T-cell (primary cell): ENCODE data around the gene LRP6. TPM values are rescaled to one million over a fixed set of nuclear protein-coding genes. Genes with fewer than 3 reads are reported as not detected.

Experiments used
- ATAC-seq, 4 experiments: fragments of 200-7000 bp in 3 of 4; fragments of 150-1000 bp in 1 of 4; cut with Tn5 transposase; replicated peaks in 1 of 4; 1 replicate in 3 of 4; 2 replicates in 1 of 4; pipeline ENCODE4 v1.10.0; 2021; ENCODE audit warnings: moderate library complexity in 3 of 4, mild to moderate bottlenecking in 2 of 4, moderate number of reproducible peaks in 1 of 4
- CTCF ChIA-PET, 2 donors: fragments of 300-600 bp; sonication (Branson Sonifier 250); formaldehyde crosslinking; loops; one replicate each; lab custom pipeline; 2022; ENCODE audit warnings: antibody characterized with exemption in 2 of 2; lab: Charles Lee
- POLR2A ChIA-PET, 2 donors: fragments of 300-600 bp; sonication (Branson Sonifier 250); formaldehyde crosslinking; loops; one replicate each; lab custom pipeline; 2022; ENCODE audit warnings: antibody characterized with exemption in 2 of 2; lab: Charles Lee
- DNase-seq, 35 experiments: peaks; one replicate each; pipeline versions ENCODE4 v3.0.0 to v3.0.0-alpha.2; 2013 to 2023
- H3K27ac ChIP-seq: one replicate; pipeline ENCODE4 v1.5.1; 2013; ENCODE audit warnings: low read length
- H3K27me3 ChIP-seq, 2 experiments: replicated peaks in 1 of 2; 1 replicate in 1 of 2; 2 replicates in 1 of 2; pipeline versions ENCODE4 v1.6.1 to v1.7.0; 2013; ENCODE audit warnings: low read length in 1 of 2, mixed read lengths in 1 of 2; ENCODE audit not compliant: control insufficient read depth in 2 of 2, insufficient read depth in 2 of 2; ENCODE audit errors: extremely low read depth in 1 of 2
- H3K36me3 ChIP-seq, 2 donors: 1 replicate in 1 of 2; 2 replicates in 1 of 2; pipeline versions ENCODE4 v1.6.1 to v1.7.0; 2013; ENCODE audit warnings: low read length in 1 of 2; ENCODE audit not compliant: control insufficient read depth in 2 of 2, insufficient read depth in 1 of 2; ENCODE audit errors: extremely low read depth in 1 of 2
- H3K4me1 ChIP-seq, 2 experiments: 1 replicate in 1 of 2; 2 replicates in 1 of 2; pipeline versions ENCODE4 v1.6.1 to v1.7.0; 2013; ENCODE audit warnings: low read length in 2 of 2, mixed read lengths in 1 of 2; ENCODE audit not compliant: insufficient read depth in 2 of 2, control insufficient read depth in 1 of 2; ENCODE audit errors: extremely low read depth in 1 of 2
- H3K4me3 ChIP-seq, 2 donors: 1 replicate in 1 of 2; 2 replicates in 1 of 2; pipeline versions ENCODE4 v1.5.1 to v1.7.0; 2013; ENCODE audit warnings: mild to moderate bottlenecking in 2 of 2, low read length in 1 of 2, moderate library complexity in 1 of 2; ENCODE audit not compliant: control insufficient read depth in 1 of 2; ENCODE audit errors: extremely low read depth in 1 of 2
- H3K9me3 ChIP-seq: 2 replicates; pipeline ENCODE4 v1.7.0; 2013
- H3K27ac Mint-ChIP-seq, 2 donors: one replicate each; pipeline ENCODE4 v1.8.0; 2020 to 2021; ENCODE audit warnings: mild to moderate bottlenecking in 2 of 2, mixed read lengths in 2 of 2
- H3K27me3 Mint-ChIP-seq, 2 donors: one replicate each; pipeline ENCODE4 v1.8.0; 2021 to 2022; ENCODE audit warnings: mixed read lengths in 2 of 2
- H3K36me3 Mint-ChIP-seq: one replicate; pipeline ENCODE4 v1.8.0; 2021; ENCODE audit warnings: mixed read lengths
- H3K4me1 Mint-ChIP-seq, 3 donors: one replicate each; pipeline ENCODE4 v1.8.0; 2020 to 2022; ENCODE audit warnings: mixed read lengths in 3 of 3, mild to moderate bottlenecking in 1 of 3
- H3K4me3 Mint-ChIP-seq, 3 donors: one replicate each; pipeline ENCODE4 v1.8.0; 2020 to 2022; ENCODE audit warnings: mild to moderate bottlenecking in 3 of 3, mixed read lengths in 3 of 3, moderate library complexity in 3 of 3
- H3K9me3 Mint-ChIP-seq, 3 donors: one replicate each; pipeline ENCODE4 v1.8.0; 2020 to 2022; ENCODE audit warnings: mixed read lengths in 3 of 3
- WGBS: methylation state at CpG from one replicate; pipeline ENCODE4 v1.1.5; 2013; ENCODE audit warnings: missing lambda C conversion rate; ENCODE audit not compliant: insufficient coverage; 5-methylcytosine and 5-hydroxymethylcytosine counted together
- total RNA-seq, 35 experiments: library from RNA in 6 of 35; stranded (reverse) in 6 of 35; fragments of 120-200 nt in 1 of 35; gene quantifications; one replicate each; pipeline versions ENCODE4 v1.2.1 to v1.2.4 and lab custom pipeline; 2013 to 2026

LRP6 gene
- total RNA-seq, 5 donors from 2014 or later (not counting 1 experiment from before 2014, with no cell fraction given), result 4.9 to 8.7 (median 6.3) TPM

DNA sequence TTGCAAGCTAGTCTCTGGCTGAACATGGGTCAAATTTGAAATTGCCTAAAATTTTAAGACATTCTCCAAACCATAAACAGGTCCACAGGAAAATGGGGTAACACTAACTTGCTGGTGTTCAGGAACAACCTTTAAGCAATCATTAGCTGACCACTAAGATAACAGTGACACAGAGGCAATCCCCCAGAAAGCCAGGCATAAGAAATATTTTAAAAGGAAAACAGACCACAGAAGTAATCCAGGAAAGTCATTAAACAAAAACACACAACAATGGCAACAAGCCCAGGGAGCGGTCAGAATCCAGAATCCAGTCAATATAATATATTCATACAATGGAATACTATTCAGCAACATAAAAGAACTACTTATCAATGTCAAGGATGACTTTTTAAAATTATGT, 59.1 kb downstream of the LRP6 start:
- POLR2A ChIA-PET, result no interaction called here
- Mint-ChIP-seq H3K9me3 (no peaks in the 10 kb centered on the region), H3K36me3 (peaks cover 5% of the 10 kb centered on the region), H3K4me3 (no peak overlapping the region), H3K27me3 (peaks cover 0 to 7% of the 10 kb centered on the region in 2 donors), H3K27ac (no peak overlapping the region), H3K4me1 (peaks cover 16 to 20% (median 19%) of the 10 kb centered on the region in 3 donors)
- Histone ChIP-seq H3K4me3 (no peak overlapping the region), H3K36me3 (no peaks in the 10 kb centered on the region), H3K4me1 (peaks cover 0 to 4% of the 10 kb centered on the region in 2 experiments), H3K27ac (no peak overlapping the region), H3K9me3 (no peaks in the 10 kb centered on the region), H3K27me3 (peaks cover 0 to 10% of the 10 kb centered on the region in 2 experiments)
- CTCF ChIA-PET, result no interaction called here
- no peak for DNase-seq
- WGBS, result no CpG with 5 or more reads among the region's 1 CpG
- no peak for ATAC-seq

GRCh38 chr12:12206776-12207388, 60.0 kb downstream of the LRP6 start:
- H3K4me1 Mint-ChIP-seq, result peaks cover 16 to 20% (median 17%) of the 10 kb centered on the region in 3 donors
- POLR2A ChIA-PET, result no interaction called here
- Histone ChIP-seq H3K36me3 (no peaks in the 10 kb centered on the region), H3K9me3 (no peaks in the 10 kb centered on the region), H3K27ac (no peak overlapping the region), H3K4me3 (no peak overlapping the region), H3K4me1 (peaks cover 0 to 4% of the 10 kb centered on the region in 2 experiments), H3K27me3 (peaks cover 0 to 13% of the 10 kb centered on the region in 2 experiments)
- 93% methylated on average over 3 of the region's 5 CpGs for WGBS
- peaks cover 13% of the 10 kb centered on the region for H3K36me3 Mint-ChIP-seq
- DNase-seq, result no peak
- no peaks in the 10 kb centered on the region for H3K9me3 Mint-ChIP-seq
- H3K27me3 Mint-ChIP-seq, result peaks cover 0 to 9% of the 10 kb centered on the region in 2 donors
- H3K4me3 Mint-ChIP-seq, result no peak overlapping the region
- ATAC-seq, result no peak
- CTCF ChIA-PET, result no interaction called here
- H3K27ac Mint-ChIP-seq, result no peak overlapping the region

- peaks cover 0 to 9% of the 10 kb centered on the region in 2 donors for H3K27me3 Mint-ChIP-seq
- no peak for ATAC-seq
Measured at GRCh38 chr12:12202747-12203146, 64.1 kb downstream of the LRP6 start.

DNA sequence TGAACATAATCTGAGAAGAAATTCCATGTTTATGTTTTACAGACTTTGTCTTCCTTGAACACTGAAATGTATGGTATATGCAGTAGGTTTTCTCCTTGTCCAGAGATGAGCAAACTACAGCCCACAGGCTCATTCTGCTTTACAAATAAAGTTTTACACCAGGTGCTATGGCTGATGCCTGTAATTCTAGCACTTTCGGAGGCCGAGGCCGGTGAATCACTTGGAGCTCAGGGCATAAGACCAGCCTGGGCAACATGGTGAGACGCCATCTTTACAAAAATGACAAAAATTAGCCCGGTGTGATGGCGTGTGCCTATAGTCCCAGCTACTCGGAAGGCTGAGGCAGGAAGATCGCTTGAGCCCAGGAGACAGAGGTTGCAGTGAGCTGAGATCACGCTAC, 64.7 kb downstream of the LRP6 start:
- peaks cover 5 to 11% (median 6%) of the 10 kb centered on the region in 3 donors for H3K9me3 Mint-ChIP-seq
- H3K27ac ChIP-seq, result no peak overlapping the region
- WGBS, result 95% methylated on average over 8 of the region's 9 CpGs
- CTCF ChIA-PET, result no interaction called here
- no peaks in the 10 kb centered on the region for H3K4me1 Mint-ChIP-seq
- POLR2A ChIA-PET, result no interaction called here
- H3K4me1 ChIP-seq, result no peaks in the 10 kb centered on the region
- peaks cover 0 to 9% of the 10 kb centered on the region in 2 donors for H3K27me3 Mint-ChIP-seq
- H3K27me3 ChIP-seq, result peaks cover 0 to 15% of the 10 kb centered on the region in 2 experiments
- no peaks in the 10 kb centered on the region for H3K36me3 ChIP-seq
- H3K9me3 ChIP-seq, result no peaks in the 10 kb centered on the region
- ATAC-seq, result no peak
- no peak for DNase-seq
- H3K4me3 Mint-ChIP-seq, result no peak overlapping the region
- no peak overlapping the region for H3K27ac Mint-ChIP-seq
- H3K4me3 ChIP-seq, result no peak overlapping the region
- H3K36me3 Mint-ChIP-seq, result peaks cover 40% of the 10 kb centered on the region

More at GRCh38 chr12:12202747-12203146, 64.1 kb downstream of the LRP6 start:
- Histone ChIP-seq H3K36me3 (no peaks in the 10 kb centered on the region), H3K9me3 (no peaks in the 10 kb centered on the region), H3K4me1 (no peaks in the 10 kb centered on the region), H3K27me3 (peaks cover 0 to 15% of the 10 kb centered on the region in 2 experiments), H3K27ac (no peak overlapping the region), H3K4me3 (no peak overlapping the region)
- Mint-ChIP-seq H3K36me3 (peaks cover 40% of the 10 kb centered on the region), H3K9me3 (peaks cover 4 to 10% (median 5%) of the 10 kb centered on the region in 3 donors), H3K4me3 (no peak overlapping the region), H3K4me1 (no peaks in the 10 kb centered on the region), H3K27ac (no peak overlapping the region)
- no peak for DNase-seq
- WGBS, result no CpG with 5 or more reads among the region's 1 CpG
- CTCF ChIA-PET, result interaction anchor here in 1 of 2 donors (0.7 kb wide), 1 partner anchor 181 kb away, joined by 3 read pairs; no protein-coding TSS in a partner anchor
- POLR2A ChIA-PET, result no interaction called here

DNA sequence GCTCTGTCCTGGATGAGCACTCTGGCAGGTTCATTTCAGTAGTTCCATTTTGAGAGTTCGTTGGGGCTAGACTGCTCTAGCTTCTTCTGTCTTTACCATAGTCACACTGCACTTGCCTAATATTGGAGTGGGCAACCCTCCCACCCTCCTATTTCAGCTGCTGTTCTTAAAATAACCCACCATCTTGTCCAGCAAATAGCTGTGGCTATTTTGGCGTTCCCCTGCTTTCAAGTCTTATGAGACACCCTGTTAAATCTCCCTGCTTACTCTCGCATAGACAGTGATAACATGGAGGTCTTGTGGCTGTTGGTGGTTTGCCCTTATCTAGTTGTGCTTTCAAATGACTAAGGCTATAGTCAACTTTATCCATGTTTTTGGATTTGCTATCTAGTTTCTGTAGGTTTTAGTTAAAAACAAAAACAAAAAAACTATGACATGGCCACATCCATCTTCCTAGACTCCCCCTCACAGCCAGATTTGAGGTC, 65.5 kb downstream of the LRP6 start:
- DNase-seq, result no peak
- Mint-ChIP-seq H3K36me3 (peaks cover 47% of the 10 kb centered on the region), H3K4me3 (no peak overlapping the region), H3K27me3 (peaks cover 0 to 9% of the 10 kb centered on the region in 2 donors), H3K4me1 (no peaks in the 10 kb centered on the region), H3K9me3 (peaks cover 9 to 19% (median 12%) of the 10 kb centered on the region in 3 donors), H3K27ac (no peak overlapping the region)
- ChIA-PET CTCF (no interaction called here), POLR2A (interaction anchor here in 1 of 2 donors (0.6 kb wide), 1 partner anchor 301 kb away, joined by 3 read pairs; no protein-coding TSS in a partner anchor)
- Histone ChIP-seq H3K4me1 (no peaks in the 10 kb centered on the region), H3K36me3 (no peaks in the 10 kb centered on the region), H3K27me3 (peaks cover 0 to 11% of the 10 kb centered on the region in 2 experiments), H3K27ac (no peak overlapping the region), H3K9me3 (peaks cover 4% of the 10 kb centered on the region), H3K4me3 (no peak overlapping the region)
- no peak for ATAC-seq
- WGBS, result 57% methylated on average over 1 of the region's 3 CpGs

GRCh38 chr12:12200363-12200762, 66.5 kb downstream of the LRP6 start:
- Histone ChIP-seq H3K27me3 (peaks cover 0 to 11% of the 10 kb centered on the region in 2 experiments), H3K27ac (no peak overlapping the region), H3K36me3 (no peaks in the 10 kb centered on the region), H3K4me1 (no peaks in the 10 kb centered on the region), H3K9me3 (peaks cover 4% of the 10 kb centered on the region), H3K4me3 (no peak overlapping the region)
- Mint-ChIP-seq H3K27ac (no peak overlapping the region), H3K9me3 (peaks cover 9 to 19% (median 12%) of the 10 kb centered on the region in 3 donors), H3K4me3 (no peak overlapping the region), H3K4me1 (no peaks in the 10 kb centered on the region), H3K27me3 (peaks cover 0 to 9% of the 10 kb centered on the region in 2 donors), H3K36me3 (peaks cover 47% of the 10 kb centered on the region)
- ATAC-seq, result no peak
- DNase-seq, result no peak
- no CpG with 5 or more reads among the region's 2 CpGs for WGBS
- POLR2A ChIA-PET, result interaction anchor here in 1 of 2 donors (0.7 kb wide), 1 partner anchor 1181 kb away, joined by 15 read pairs; no protein-coding TSS in a partner anchor
- CTCF ChIA-PET, result no interaction called here
